ENCODE results near the gene MTA1.

DNA sequence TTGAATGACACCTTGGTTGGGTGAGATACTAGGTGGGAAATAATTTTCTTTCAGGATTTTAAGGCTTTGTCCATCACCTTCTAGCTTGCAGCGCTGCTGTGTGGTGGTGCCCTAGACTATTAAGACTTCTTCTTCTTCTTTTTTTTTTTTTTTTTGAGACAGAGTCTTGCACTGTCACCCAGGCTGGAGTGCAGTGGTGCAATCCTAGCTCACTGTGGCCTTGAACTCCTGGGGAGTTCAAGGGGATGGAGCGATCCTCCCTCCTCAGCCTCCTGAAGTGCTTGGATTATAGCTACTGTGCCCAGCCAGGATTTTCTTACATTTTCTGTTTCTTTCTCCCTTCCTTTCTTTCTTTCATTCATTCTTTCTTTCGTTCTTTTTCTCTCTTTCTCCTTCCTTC is 10.3 kb upstream of the MTA1 start:
- no peak for TF ChIP-seq CTCF (conservative IDR thresholded peaks at IDR 0.05; ENCODE audit: low read depth, low read length)
- TF ChIP-seq EZH2 (IDR thresholded peaks at IDR 0.05; ENCODE audit: borderline replicate concordance, low read depth, low read length, poor library complexity, severe bottlenecking), result no peak
